ENCODE results near the gene CASP7.

The CASP7 gene

DNA sequence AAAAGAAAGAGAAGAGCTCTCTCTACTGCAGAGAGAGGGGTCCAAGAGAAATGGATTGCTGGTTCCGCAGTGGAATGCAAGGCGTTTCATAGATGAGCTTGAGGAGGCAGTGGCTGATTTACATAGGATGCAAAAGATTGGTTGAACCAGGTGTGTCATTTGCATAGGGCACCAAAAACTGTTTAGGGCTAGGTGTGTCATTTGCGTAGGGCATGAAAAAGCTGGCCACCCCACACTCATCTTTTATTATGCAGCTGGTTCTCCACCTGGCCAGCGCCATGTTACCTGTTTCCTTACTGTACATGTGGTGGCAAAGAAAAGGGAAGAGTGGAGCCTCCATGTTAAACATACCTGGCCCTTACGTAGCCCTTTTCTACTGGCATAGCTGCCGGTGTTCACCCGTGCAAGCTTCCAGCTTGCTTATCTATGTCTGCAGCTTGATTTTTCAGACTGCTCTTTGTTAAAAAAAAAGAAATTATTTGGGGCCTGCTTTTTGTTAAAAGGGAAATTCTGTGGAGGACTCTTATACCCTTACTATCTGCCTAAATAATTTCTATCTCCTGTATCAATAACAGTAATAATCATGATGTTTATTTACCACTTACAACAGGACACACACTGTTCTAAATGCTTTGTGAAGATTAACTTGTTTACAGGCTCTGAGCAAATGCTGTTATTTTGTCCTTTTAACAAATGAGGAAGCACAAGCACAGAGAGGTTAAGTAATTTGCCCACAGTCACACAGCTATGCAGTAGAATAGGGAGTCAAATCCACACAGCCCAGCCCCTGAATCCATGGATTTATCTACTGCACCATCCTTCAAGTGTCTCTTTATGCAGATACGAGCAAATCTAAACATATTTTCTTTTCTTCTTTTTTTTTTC lies 33.3 kb downstream of the CASP7 start:
- Histone ChIP-seq H3K27me3 (ENCODE audit: control insufficient read depth, insufficient read depth, low read length) (no peaks in the 10 kb centered on the region), H3K27ac (ENCODE audit: low read depth, low read length) (no peak overlapping the region), H3K4me1 (ENCODE audit: control insufficient read depth, insufficient read depth, low read length) (peaks cover 38% of the 10 kb centered on the region), H3K4me3 (ENCODE audit: low read depth, low read length) (no peak overlapping the region), H3K36me3 (ENCODE audit: control insufficient read depth, insufficient read depth, low read length) (no peaks in the 10 kb centered on the region), H3K9ac (ENCODE audit: low read length) (no peak overlapping the region), H3K9me3 (ENCODE audit: control insufficient read depth, insufficient read depth, low read depth, low read length) (no peaks in the 10 kb centered on the region)

- H3K27ac ChIP-seq (ENCODE audit: low read depth, low read length), result no peak overlapping the region
- no peak overlapping the region for H3K4me3 ChIP-seq (ENCODE audit: low read depth, low read length)
- no peak overlapping the region for H3K9ac ChIP-seq (ENCODE audit: low read length)
- no peaks in the 10 kb centered on the region for H3K9me3 ChIP-seq (ENCODE audit: control insufficient read depth, insufficient read depth, low read depth, low read length)
- no peaks in the 10 kb centered on the region for H3K36me3 ChIP-seq (ENCODE audit: control insufficient read depth, insufficient read depth, low read length)
- H3K27me3 ChIP-seq (ENCODE audit: control insufficient read depth, insufficient read depth, low read length), result no peaks in the 10 kb centered on the region
- peaks cover 37% of the 10 kb centered on the region for H3K4me1 ChIP-seq (ENCODE audit: control insufficient read depth, insufficient read depth, low read length)
These were observed 33.9 kb downstream of the CASP7 start for GRCh38 chr10:113713640-113713982.

- H3K9ac ChIP-seq (ENCODE audit: low read length), result no peak overlapping the region
- no peaks in the 10 kb centered on the region for H3K27me3 ChIP-seq (ENCODE audit: control insufficient read depth, insufficient read depth, low read length)
- no peaks in the 10 kb centered on the region for H3K9me3 ChIP-seq (ENCODE audit: control insufficient read depth, insufficient read depth, low read depth, low read length)
- no peak overlapping the region for H3K27ac ChIP-seq (ENCODE audit: low read depth, low read length)
- H3K36me3 ChIP-seq (ENCODE audit: control insufficient read depth, insufficient read depth, low read length), result no peaks in the 10 kb centered on the region
- H3K4me1 ChIP-seq (ENCODE audit: control insufficient read depth, insufficient read depth, low read length), result peaks cover 10% of the 10 kb centered on the region; the same call in 1 of the 2 replicates
- H3K4me3 ChIP-seq (ENCODE audit: low read depth, low read length), result no peak overlapping the region
These were observed 36.6 kb downstream of the CASP7 start for GRCh38 chr10:113716109-113716910.

DNA sequence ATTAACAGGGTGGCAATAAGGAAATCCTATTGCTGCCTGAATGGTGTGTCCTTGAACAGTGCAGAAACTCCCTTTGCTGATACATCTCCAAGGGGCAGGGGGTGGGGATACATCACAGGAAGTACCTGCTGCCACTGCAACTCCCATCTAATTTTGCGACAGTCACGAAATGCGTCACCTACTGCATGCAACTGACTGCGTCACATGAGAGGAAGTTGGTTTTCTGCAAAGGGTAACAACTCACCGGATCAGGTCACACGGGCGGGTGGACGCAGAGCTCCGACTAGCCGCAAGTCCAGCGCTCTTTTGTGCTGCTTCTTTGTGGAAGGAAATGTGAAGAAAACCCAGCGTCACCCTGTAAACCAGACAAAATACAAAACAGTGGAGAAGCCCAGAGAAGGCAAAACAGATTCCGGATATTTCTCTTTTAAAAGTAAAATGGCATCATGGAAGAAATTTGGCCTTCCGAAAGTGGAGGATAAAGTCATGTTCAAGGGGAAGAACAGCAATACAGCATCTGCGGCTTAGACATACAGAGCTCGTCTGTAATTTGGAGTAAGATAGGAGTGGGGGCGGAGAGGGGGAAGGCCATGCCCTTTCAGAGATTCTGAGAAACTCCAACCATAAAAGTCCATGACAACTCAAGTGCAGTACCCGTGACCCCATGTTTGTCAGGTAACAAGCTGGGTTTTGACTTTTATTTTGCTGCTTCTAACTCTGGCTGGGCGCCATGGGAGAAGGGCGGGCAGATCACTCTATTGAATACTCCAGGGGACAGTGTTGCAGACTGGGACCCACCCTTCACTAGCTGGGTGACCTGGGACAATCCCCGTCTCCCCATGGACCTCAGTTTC lies 39.5 kb downstream of the CASP7 start:
- H3K4me1 ChIP-seq (ENCODE audit: control insufficient read depth, insufficient read depth, low read length), result no peaks in the 10 kb centered on the region
- no peaks in the 10 kb centered on the region for H3K9me3 ChIP-seq (ENCODE audit: control insufficient read depth, insufficient read depth, low read depth, low read length)
- H3K36me3 ChIP-seq (ENCODE audit: control insufficient read depth, insufficient read depth, low read length), result no peaks in the 10 kb centered on the region; the same call in 1 of the 2 replicates
- no peak overlapping the region for H3K4me3 ChIP-seq (ENCODE audit: low read depth, low read length)
- H3K9ac ChIP-seq (ENCODE audit: low read length), result no peak overlapping the region
- H3K27me3 ChIP-seq (ENCODE audit: control insufficient read depth, insufficient read depth, low read length), result no peaks in the 10 kb centered on the region
- no peak overlapping the region for H3K27ac ChIP-seq (ENCODE audit: low read depth, low read length)

DNA sequence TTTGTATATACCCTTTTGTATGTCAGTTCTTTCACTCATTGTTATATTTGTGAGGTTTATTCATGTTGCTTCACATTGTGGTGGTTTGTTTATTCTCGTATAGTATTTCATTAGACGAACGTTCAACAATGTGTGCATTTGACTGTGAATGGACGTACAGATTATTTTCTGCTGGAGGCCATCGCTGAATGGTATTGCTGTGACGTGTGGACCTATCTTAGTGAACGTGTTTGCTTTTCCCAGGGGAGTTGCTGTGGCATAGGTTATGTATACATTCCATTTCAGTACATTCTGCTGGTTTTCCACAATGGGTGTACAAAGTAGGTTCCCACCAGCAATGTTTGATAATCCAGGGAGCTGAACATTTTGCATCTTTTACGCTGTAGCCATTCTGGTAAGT lies 40.7 kb downstream of the CASP7 start:
- Histone ChIP-seq H3K27me3 (ENCODE audit: control insufficient read depth, insufficient read depth, low read length) (no peaks in the 10 kb centered on the region), H3K4me1 (ENCODE audit: control insufficient read depth, insufficient read depth, low read length) (no peaks in the 10 kb centered on the region), H3K36me3 (ENCODE audit: control insufficient read depth, insufficient read depth, low read length) (peaks cover 3% of the 10 kb centered on the region), H3K27ac (ENCODE audit: low read depth, low read length) (no peak overlapping the region), H3K9ac (ENCODE audit: low read length) (no peak overlapping the region), H3K9me3 (ENCODE audit: control insufficient read depth, insufficient read depth, low read depth, low read length) (no peaks in the 10 kb centered on the region), H3K4me3 (ENCODE audit: low read depth, low read length) (no peak overlapping the region)

- no peak overlapping the region for H3K27ac ChIP-seq (ENCODE audit: low read depth, low read length)
- H3K9ac ChIP-seq (ENCODE audit: low read length), result no peak overlapping the region
- no peaks in the 10 kb centered on the region for H3K27me3 ChIP-seq (ENCODE audit: control insufficient read depth, insufficient read depth, low read length)
- 0 out of 2 replicates have a peak, but pooled peaks cover 10% of the 10 kb centered on the region for H3K36me3 ChIP-seq (ENCODE audit: control insufficient read depth, insufficient read depth, low read length)
- no peak overlapping the region for H3K4me3 ChIP-seq (ENCODE audit: low read depth, low read length)
- peaks cover 6% of the 10 kb centered on the region; the same call in 1 of the 2 replicates for H3K4me1 ChIP-seq (ENCODE audit: control insufficient read depth, insufficient read depth, low read length)
- H3K9me3 ChIP-seq (ENCODE audit: control insufficient read depth, insufficient read depth, low read depth, low read length), result 0 out of 2 replicates have a peak, but pooled peaks cover 2% of the 10 kb centered on the region
These were observed 52.6 kb downstream of the CASP7 start for GRCh38 chr10:113732160-113732881.

DNA sequence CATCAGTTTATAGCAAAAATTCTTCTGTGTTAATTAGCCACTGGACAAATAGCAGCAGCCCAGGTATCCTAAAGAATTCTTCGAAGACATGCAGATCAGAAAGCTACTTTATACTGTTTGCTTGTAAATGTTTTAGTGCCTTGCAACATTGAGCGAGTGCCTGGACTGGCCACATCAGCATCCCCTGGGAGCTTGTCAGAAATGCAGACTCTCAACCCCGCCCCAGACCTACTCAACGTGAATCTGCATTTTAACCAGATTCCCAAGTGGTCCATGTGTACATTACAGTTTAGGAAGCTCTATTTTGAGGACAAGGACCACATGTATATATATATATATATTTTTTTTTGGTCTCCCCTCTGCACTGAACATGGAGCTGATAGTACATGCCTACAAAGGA lies 53.3 kb downstream of the CASP7 start:
- Histone ChIP-seq H3K9me3 (ENCODE audit: control insufficient read depth, insufficient read depth, low read depth, low read length) (0 out of 2 replicates have a peak, but pooled peaks cover 2% of the 10 kb centered on the region), H3K27me3 (ENCODE audit: control insufficient read depth, insufficient read depth, low read length) (no peaks in the 10 kb centered on the region), H3K27ac (ENCODE audit: low read depth, low read length) (no peak overlapping the region), H3K36me3 (ENCODE audit: control insufficient read depth, insufficient read depth, low read length) (0 out of 2 replicates have a peak, but pooled peaks cover 10% of the 10 kb centered on the region), H3K9ac (ENCODE audit: low read length) (no peak overlapping the region), H3K4me1 (ENCODE audit: control insufficient read depth, insufficient read depth, low read length) (peaks cover 6% of the 10 kb centered on the region; the same call in 1 of the 2 replicates), H3K4me3 (ENCODE audit: low read depth, low read length) (no peak overlapping the region)

- no peak overlapping the region for H3K4me3 ChIP-seq (ENCODE audit: low read depth, low read length)
- 0 out of 2 replicates have a peak, but pooled peaks cover 2% of the 10 kb centered on the region for H3K9me3 ChIP-seq (ENCODE audit: control insufficient read depth, insufficient read depth, low read depth, low read length)
- no peaks in the 10 kb centered on the region for H3K27me3 ChIP-seq (ENCODE audit: control insufficient read depth, insufficient read depth, low read length)
- H3K9ac ChIP-seq (ENCODE audit: low read length), result no peak overlapping the region
- peaks cover 6% of the 10 kb centered on the region; the same call in 1 of the 2 replicates for H3K4me1 ChIP-seq (ENCODE audit: control insufficient read depth, insufficient read depth, low read length)
- H3K27ac ChIP-seq (ENCODE audit: low read depth, low read length), result no peak overlapping the region
- H3K36me3 ChIP-seq (ENCODE audit: control insufficient read depth, insufficient read depth, low read length), result 0 out of 2 replicates have a peak, but pooled peaks cover 10% of the 10 kb centered on the region
These were observed 53.9 kb downstream of the CASP7 start for GRCh38 chr10:113733635-113734034.

DNA sequence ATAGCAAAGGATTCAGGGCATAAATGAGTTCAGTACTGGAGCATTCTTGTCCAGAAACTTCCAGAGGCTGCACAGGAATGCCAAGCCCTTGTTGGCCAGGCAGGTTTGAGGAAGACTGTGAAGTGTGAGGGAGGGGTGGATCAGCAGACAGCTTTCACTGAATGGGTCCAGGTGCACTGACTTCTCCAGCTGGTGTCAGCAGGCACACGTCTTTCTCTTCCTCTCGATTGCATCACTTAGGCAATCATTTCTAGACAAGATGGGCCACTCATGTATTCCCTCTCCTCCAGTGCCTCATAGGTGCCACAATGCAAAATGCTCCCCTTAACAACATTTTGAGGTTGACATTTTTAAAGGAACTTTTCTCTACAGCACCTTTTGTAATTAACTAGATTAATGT lies 56.2 kb downstream of the CASP7 start:
- Histone ChIP-seq H3K9me3 (ENCODE audit: control insufficient read depth, insufficient read depth, low read depth, low read length) (no peaks in the 10 kb centered on the region), H3K4me1 (ENCODE audit: control insufficient read depth, insufficient read depth, low read length) (peaks cover 6% of the 10 kb centered on the region; the same call in 1 of the 2 replicates), H3K27ac (ENCODE audit: low read depth, low read length) (no peak overlapping the region), H3K36me3 (ENCODE audit: control insufficient read depth, insufficient read depth, low read length) (no peaks in the 10 kb centered on the region), H3K9ac (ENCODE audit: low read length) (no peak overlapping the region), H3K27me3 (ENCODE audit: control insufficient read depth, insufficient read depth, low read length) (no peaks in the 10 kb centered on the region), H3K4me3 (ENCODE audit: low read depth, low read length) (no peak overlapping the region)

GRCh38 chr10:113736576-113736975 lies 56.9 kb downstream of the CASP7 start:
- Histone ChIP-seq H3K9ac (ENCODE audit: low read length) (no peak overlapping the region), H3K9me3 (ENCODE audit: control insufficient read depth, insufficient read depth, low read depth, low read length) (no peaks in the 10 kb centered on the region), H3K4me1 (ENCODE audit: control insufficient read depth, insufficient read depth, low read length) (peaks cover 6% of the 10 kb centered on the region; the same call in 1 of the 2 replicates), H3K4me3 (ENCODE audit: low read depth, low read length) (no peak overlapping the region), H3K27ac (ENCODE audit: low read depth, low read length) (no peak overlapping the region), H3K36me3 (ENCODE audit: control insufficient read depth, insufficient read depth, low read length) (no peaks in the 10 kb centered on the region), H3K27me3 (ENCODE audit: control insufficient read depth, insufficient read depth, low read length) (no peaks in the 10 kb centered on the region)

Data from HUES6 (cell line).